ENCODE measurements around the gene CMIP.
"Not testable (repeated sequence)": the region's sequence is repeated elsewhere in the genome, so short reads cannot be mapped to it uniquely, and the experiment has no call there.

DNA sequence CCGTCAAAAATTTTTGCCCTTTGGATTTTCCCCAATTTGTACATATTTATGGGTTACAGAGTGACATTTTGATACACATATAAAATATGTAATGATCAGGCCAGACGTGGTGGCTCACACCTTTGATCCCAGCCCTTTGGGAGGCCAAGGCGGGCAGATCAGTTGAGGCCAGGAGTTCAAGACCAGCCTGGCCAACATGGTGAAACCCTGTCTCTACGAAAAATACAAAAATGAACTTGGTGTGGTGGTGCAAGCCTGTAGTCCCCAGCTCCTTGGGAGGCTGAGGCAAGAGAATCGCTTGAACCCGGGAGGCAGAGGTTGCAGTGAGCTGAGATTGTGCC is 296.8 kb downstream of the CMIP start:
- TF ChIP-seq, protein P1, sequence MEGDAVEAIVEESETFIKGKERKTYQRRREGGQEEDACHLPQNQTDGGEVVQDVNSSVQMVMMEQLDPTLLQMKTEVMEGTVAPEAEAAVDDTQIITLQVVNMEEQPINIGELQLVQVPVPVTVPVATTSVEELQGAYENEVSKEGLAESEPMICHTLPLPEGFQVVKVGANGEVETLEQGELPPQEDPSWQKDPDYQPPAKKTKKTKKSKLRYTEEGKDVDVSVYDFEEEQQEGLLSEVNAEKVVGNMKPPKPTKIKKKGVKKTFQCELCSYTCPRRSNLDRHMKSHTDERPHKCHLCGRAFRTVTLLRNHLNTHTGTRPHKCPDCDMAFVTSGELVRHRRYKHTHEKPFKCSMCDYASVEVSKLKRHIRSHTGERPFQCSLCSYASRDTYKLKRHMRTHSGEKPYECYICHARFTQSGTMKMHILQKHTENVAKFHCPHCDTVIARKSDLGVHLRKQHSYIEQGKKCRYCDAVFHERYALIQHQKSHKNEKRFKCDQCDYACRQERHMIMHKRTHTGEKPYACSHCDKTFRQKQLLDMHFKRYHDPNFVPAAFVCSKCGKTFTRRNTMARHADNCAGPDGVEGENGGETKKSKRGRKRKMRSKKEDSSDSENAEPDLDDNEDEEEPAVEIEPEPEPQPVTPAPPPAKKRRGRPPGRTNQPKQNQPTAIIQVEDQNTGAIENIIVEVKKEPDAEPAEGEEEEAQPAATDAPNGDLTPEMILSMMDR (IDR thresholded peaks at IDR 0.05) = not testable (repeated sequence)
- not testable (repeated sequence) for TF ChIP-seq POLR2A (IDR thresholded peaks at IDR 0.05)
